T-helper 2 cell treated with Interferon-gamma antibody and Interleukin-4, amounts not matched to agents 5 μg/mL and 100 μg/mL, for 36 hours (primary cell): Measurements from ENCODE around the gene RETN.
A peak's percentile ranks its signal among the peaks of the same experiment; 100 is the strongest.

Experiments
- DNase-seq: peaks from one replicate; pipeline ENCODE4 v3.0.0; 2021; ENCODE audit warnings: low spot score
- H3K27ac Mint-ChIP-seq: one replicate; pipeline ENCODE4 v1.8.0; 2021; ENCODE audit warnings: mild to moderate bottlenecking, mixed read lengths
- H3K27me3 Mint-ChIP-seq: one replicate; pipeline ENCODE4 v1.8.0; 2021; ENCODE audit warnings: low read depth, mixed read lengths
- H3K36me3 Mint-ChIP-seq: one replicate; pipeline ENCODE4 v1.8.0; 2021; ENCODE audit warnings: low read depth, mixed read lengths
- H3K4me1 Mint-ChIP-seq: one replicate; pipeline ENCODE4 v1.8.0; 2021; ENCODE audit warnings: low read depth, mixed read lengths
- H3K4me3 Mint-ChIP-seq: one replicate; pipeline ENCODE4 v1.8.0; 2022; ENCODE audit warnings: mild to moderate bottlenecking, moderate library complexity, mixed read lengths
- H3K9me3 Mint-ChIP-seq: one replicate; pipeline ENCODE4 v1.8.0; 2021; ENCODE audit warnings: mixed read lengths

RETN gene

DNA sequence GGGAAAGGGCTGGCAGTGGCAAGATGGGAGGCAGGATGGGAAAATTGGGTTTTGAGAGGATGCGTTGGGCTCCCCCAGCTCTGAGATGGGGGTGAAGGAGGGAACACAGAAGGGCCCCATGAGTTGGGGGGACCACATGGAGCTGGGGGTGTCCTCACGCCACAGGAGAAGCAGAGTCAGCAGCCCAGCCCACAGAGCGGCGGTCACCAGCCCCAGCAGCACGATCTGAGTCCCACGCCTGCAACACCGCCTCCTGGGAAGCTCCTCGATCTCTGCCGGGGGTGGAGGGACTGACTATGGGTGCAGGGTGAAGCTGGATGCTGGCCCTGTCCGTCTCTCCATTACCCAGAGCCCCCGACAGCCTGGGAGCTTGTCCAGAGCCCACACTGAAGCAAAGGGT, 29.7 kb downstream of the RETN start:
- Mint-ChIP-seq H3K27ac (no peak overlapping the region), H3K36me3 (no peaks in the 10 kb centered on the region), H3K9me3 (no peaks in the 10 kb centered on the region), H3K27me3 (peaks cover 11% of the 10 kb centered on the region), H3K4me1 (peaks cover 9% of the 10 kb centered on the region), H3K4me3 (no peak overlapping the region)
- DNase-seq: no peak

DNA sequence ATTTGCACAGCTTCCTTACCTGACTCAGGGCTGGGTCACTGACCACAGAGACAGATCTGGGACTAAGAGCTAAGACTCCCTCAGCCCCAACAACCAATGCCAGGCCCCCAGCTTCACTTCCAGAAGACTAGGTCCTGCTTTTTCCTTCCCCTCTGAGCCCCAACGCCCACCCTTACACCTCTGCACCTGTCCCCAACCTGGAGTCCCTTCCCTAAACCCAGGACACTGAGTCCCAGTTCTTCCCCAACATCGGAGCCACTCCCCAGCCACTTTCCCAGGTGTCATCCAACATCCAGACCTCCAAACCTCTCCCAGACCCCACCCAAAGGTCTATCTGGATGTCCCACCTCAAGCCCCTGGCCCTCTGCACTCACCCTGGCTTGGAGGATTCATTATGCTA, 30.2 kb downstream of the RETN start:
- Mint-ChIP-seq H3K4me3 (no peak overlapping the region), H3K36me3 (no peaks in the 10 kb centered on the region), H3K27me3 (peaks cover 11% of the 10 kb centered on the region), H3K9me3 (no peaks in the 10 kb centered on the region), H3K4me1 (peaks cover 9% of the 10 kb centered on the region), H3K27ac (no peak overlapping the region)
- DNase-seq: no peak

DNA sequence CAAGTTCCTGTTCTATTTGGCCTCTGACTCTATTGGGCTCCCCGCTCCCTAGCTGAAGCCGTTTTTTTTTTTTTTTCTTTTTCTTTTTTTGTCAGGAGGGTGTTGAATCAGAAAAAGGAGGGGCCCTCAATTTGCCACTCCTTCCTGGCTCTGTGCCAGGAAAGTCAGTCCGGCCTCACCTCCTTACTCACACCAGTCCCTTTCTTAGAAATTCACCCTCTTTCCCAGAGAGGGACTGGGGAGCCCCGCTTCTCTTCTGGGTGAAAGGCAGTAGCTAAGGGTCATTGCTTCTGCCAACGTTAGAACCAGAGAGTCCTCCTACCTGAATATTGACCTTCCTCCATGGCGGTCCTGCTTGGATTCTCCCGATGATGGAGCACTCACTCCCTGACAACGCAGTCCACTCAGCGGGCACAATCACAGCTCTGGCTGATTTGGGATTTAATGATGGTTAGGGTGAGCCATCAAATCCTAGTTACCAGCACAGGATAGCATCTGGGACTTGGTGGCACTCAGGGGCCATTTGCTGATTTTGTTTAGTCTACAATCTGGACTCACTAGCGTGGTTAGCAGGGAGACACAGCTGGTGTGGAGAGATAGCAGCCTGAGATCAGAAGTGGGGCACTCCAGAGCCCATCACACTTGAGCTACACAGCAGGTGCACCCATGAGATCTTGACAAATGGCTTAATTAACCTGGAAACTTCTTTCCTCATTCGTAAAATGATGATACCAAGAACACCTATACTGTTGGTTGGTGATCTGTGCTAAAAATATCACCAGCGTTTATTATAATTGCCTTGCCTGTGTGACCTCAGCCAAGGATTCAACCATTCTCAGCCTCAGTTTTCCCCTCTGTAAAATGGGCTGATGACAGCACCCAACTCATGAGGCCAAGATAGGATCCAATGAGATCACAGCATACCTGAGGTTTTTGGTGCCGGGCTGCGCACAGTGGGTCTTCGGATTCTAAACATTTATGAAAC, 30.9 kb downstream of the RETN start:
- no peak overlapping the region for H3K27ac Mint-ChIP-seq
- H3K27me3 Mint-ChIP-seq: peaks cover 11% of the 10 kb centered on the region
- DNase-seq: peak; percentile 25
- H3K9me3 Mint-ChIP-seq: no peaks in the 10 kb centered on the region
- H3K4me3 Mint-ChIP-seq: no peak overlapping the region
- no peaks in the 10 kb centered on the region for H3K36me3 Mint-ChIP-seq
- peaks cover 9% of the 10 kb centered on the region for H3K4me1 Mint-ChIP-seq

DNA sequence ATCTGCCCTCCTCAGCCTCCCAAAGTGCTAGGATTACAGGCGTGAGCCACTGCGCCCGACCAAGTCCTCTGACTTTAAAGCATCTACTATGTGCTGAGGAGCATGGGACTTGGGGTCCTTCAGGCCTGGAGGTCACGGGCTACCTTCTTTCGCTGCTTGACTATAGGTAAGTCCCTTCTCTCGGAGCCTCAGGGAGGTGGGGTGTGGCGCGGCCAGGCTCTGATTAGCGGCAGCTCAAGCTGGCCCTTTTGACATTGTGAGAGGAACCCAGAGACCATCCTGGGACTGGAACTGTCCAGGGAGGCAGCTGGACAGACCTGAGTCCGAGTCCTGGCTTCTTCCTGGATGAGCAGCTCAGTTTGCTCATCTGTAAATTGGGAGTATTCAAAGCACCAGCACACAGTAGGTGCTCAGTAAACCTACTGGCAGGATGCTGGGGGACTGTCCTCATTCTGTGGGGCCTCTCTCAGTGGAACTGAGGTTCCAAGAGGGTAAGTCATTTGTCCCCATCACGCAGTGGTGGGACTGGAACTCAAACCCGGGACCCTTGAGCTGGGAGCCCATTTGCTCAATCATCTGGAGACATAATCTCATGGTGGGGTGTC, 32.3 kb downstream of the RETN start:
- H3K27me3 Mint-ChIP-seq: peaks cover 11% of the 10 kb centered on the region
- no peak for DNase-seq
- no peak overlapping the region for H3K27ac Mint-ChIP-seq
- H3K4me1 Mint-ChIP-seq: peaks cover 15% of the 10 kb centered on the region
- no peak overlapping the region for H3K4me3 Mint-ChIP-seq
- no peaks in the 10 kb centered on the region for H3K9me3 Mint-ChIP-seq
- no peaks in the 10 kb centered on the region for H3K36me3 Mint-ChIP-seq

DNA sequence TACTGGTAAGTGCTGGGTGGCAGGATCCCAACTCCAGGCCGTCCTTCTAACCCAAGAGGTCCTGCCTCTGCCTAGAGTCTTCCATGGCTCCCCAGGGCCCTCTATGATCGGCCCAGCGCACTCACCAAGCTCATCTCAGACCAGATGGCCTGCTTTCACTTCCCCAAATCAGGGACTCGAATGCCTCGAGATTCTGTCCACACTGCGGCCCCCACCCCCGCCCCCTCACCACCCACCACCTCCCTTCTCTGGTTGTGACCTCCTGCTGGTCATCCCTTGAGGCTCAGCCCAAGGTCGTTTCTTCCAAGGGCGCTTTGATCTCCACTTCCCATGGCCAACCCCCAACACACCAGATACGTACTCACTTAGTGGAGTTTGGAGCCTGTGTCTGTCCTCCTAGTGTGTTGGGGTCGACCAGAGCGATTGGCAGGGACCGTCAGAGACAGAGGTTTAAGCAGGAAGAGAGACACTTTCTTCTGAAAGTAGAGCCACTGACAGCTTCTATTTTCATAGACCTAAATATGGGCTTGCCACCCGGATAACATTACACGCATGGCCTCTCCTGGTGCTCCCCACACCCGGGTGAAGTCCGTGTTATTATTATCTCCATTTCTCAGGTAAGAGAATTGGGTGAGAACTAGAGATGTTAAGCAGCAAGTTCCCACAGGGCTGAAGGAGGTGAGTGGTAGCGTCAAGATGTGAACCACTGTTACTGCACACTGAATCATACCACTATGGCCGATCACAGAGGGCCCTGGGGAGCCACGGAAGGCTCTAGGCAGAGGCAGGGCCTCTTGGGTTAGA, 33.0 kb downstream of the RETN start, which contains the start of gene FCER2:
TSS of gene FCER2 (minus strand) at position 478 of the 804 bp plus-strand sequence. CDS start 2,371 bp downstream, outside the sequence.
- no peaks in the 10 kb centered on the region for H3K9me3 Mint-ChIP-seq
- no peak within 1 kb of the TSS for H3K27ac Mint-ChIP-seq
- H3K4me3 Mint-ChIP-seq: no peak within 1 kb of the TSS
- peaks cover 22% of the 10 kb centered on the region for H3K4me1 Mint-ChIP-seq
- H3K27me3 Mint-ChIP-seq: peaks cover 8% of the 10 kb centered on the region
- DNase-seq: no peak
- H3K36me3 Mint-ChIP-seq: no peaks in the 10 kb centered on the region

DNA sequence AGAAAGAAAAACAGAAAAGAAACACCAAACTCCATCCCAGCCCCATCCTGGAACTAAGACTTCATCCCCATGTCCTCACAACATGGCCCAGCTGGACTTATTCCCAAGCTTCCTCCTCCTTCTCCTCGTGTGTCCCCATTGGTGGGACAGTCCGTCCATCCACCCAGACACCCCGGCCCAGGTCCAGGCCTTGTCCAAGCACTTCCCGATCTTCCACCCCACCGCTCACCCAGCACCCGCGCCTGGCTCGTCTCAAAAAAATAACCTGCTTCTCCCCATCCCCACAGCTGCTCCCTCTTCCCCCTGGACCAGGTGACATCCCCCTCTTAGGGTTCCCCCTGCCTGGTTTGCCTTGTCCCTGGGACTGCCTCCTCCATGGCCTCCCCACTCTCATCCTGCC, 34.5 kb downstream of the RETN start:
- Mint-ChIP-seq H3K4me3 (no peak overlapping the region), H3K27ac (no peak overlapping the region), H3K27me3 (peaks cover 8% of the 10 kb centered on the region), H3K4me1 (peaks cover 26% of the 10 kb centered on the region), H3K36me3 (no peaks in the 10 kb centered on the region), H3K9me3 (no peaks in the 10 kb centered on the region)
- no peak for DNase-seq

DNA sequence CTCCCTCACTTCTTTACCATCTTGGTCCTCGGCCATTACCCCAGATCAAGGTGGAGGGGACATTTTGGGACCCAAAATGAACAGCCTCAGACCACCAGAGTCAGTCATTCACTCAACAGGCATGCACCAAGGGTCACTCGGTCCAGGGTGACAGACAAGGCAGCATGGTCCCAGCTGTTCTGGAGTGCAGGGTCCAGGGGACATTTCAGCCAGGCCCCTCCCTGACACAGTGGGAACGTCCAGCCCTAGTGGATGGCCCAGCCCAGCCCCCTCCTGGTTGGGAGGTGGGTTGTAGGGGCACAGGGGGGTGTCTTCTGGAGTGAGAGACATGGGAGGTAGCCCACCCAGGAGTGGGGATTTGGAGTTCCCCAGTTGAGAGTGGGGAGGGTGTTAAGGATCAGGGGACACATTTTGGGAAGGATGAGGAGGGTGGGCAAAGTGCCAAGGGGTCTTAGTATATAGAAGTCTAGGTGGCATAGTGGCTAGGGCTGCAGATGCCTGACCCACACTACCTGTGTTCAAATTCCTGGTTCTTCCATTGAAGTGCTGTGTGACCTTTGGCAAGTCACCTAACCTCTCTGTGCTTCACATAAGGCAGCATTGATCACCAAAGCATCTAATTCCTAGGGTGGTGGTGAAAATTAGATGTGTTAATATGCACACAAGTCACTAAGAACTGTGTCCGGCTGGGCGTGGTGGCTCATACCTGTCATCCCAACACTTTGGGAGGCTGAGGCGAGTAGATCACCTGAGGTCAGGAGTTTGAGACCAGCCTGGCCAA, 35.6 kb downstream of the RETN start:
- Mint-ChIP-seq H3K27me3 (peaks cover 5% of the 10 kb centered on the region), H3K9me3 (no peaks in the 10 kb centered on the region), H3K27ac (peak overlapping the region; percentile 7), H3K36me3 (no peaks in the 10 kb centered on the region), H3K4me3 (no peak overlapping the region), H3K4me1 (peaks cover 20% of the 10 kb centered on the region)
- no peak for DNase-seq

DNA sequence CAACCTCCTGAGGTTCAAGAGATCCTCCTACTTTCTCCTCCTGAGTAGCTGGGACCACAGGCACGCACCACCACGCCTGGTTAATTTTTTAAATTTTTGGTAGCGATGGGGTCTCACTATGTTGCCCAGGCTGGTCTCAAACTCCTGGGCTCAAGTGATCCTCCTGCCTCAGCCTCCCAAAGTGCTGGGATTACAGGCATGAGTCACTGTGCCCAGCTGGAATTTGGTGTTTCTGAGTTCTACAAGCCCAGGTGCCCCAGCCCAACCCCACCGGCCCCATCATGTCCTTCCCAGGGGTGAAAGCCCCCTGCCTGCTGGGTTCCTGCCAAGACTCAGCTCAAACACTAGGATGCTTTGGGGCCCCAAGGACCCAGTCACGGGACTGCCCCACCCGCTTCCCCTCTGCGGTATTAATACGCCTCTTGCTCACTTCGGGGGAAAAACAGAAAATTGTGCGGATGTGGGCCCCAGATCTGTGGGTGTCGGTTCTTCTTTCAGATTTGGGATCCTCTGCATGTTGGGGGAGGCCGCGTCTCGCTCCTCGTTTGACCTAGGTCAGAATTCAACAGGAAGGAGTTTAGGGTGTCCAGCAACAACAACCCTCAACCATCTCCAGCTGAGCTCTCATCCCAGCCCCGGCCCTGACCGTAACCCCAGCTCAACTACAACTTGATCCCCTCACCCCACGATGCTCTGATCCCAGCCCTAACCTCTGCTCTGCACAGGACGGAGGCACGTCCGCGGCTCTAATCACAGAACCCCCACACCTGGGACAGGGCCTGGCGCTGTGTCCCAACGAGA, 36.7 kb downstream of the RETN start:
- DNase-seq: peak; percentile 69

DNA sequence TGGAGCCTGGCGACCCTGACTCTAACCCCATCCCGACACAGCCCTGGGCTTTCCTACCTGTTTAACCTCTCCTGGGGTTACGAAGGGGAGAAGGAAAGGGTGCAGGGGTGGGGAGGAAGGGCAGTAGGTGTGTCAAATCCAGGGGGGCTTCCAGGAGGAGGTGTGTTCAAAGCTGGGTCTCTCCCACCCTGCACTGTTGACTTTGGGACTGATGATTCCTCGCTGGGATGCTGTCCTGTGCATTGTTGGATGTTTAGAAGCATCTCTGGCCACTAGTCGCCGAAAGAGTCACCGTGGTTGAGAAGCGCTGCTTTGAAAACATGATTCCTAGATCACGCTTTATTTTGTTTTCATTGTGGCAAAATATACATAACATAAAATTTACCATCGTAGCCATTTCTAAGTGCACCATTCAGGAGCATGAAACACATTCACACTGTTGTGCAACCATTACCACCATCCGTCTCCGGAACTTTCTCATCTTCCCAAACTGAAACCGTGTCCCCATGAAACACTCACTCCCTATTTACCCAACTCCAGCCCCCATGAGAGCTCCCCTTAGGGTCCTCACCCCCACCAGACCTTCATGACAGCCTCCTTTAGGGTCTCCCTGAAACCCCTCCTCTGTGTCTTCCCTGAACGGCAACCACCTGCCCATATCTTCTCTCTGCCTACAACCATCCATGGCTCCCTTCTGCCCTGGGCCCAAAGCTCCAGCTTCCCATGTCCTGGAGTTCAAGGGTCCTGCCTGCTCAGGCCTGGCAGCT, 37.5 kb downstream of the RETN start:
- H3K27ac Mint-ChIP-seq: peak overlapping the region; percentile 89

More for the DNA sequence above, 36.7 kb downstream of the RETN start:
- no peaks in the 10 kb centered on the region for H3K9me3 Mint-ChIP-seq
- H3K27ac Mint-ChIP-seq: peak overlapping the region; percentile 89
- H3K36me3 Mint-ChIP-seq: no peaks in the 10 kb centered on the region
- H3K27me3 Mint-ChIP-seq: peaks cover 5% of the 10 kb centered on the region
- H3K4me3 Mint-ChIP-seq: peak overlapping the region; percentile 69
- peaks cover 19% of the 10 kb centered on the region for H3K4me1 Mint-ChIP-seq

DNA sequence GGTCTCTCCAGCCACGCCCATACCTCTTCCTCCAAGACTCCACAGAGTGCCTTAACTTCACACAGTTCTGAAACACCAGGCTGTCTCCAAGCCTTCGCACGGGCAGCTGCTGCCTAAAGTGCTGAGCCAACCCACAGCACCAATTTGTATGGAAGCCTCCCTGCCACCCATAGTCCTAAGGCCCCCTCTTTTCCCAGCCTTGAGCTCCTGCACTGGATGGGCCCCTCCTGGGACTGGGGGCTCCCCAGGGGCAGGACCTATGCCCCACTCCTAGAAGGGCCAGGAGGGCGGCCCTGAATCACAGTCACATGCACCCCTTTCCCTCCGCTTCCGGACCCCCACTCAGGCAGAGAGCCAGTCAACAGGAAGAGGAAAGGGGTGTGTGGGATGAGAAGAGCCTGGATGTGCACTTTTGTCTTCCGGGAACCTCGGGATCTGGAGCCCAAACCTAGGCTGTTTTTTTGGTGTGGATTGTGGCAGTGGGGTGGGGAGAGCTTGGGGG, 38.2 kb downstream of the RETN start:
- DNase-seq: no peak
- Mint-ChIP-seq H3K36me3 (no peaks in the 10 kb centered on the region), H3K27me3 (peaks cover 4% of the 10 kb centered on the region), H3K4me1 (peaks cover 19% of the 10 kb centered on the region), H3K4me3 (peak overlapping the region; percentile 52), H3K9me3 (no peaks in the 10 kb centered on the region), H3K27ac (peak overlapping the region; percentile 70)

More for the DNA sequence above, 37.5 kb downstream of the RETN start:
- no peaks in the 10 kb centered on the region for H3K9me3 Mint-ChIP-seq
- peaks cover 5% of the 10 kb centered on the region for H3K27me3 Mint-ChIP-seq
- H3K36me3 Mint-ChIP-seq: no peaks in the 10 kb centered on the region
- no peak for DNase-seq
- peaks cover 19% of the 10 kb centered on the region for H3K4me1 Mint-ChIP-seq
- H3K4me3 Mint-ChIP-seq: peak overlapping the region; percentile 69

DNA sequence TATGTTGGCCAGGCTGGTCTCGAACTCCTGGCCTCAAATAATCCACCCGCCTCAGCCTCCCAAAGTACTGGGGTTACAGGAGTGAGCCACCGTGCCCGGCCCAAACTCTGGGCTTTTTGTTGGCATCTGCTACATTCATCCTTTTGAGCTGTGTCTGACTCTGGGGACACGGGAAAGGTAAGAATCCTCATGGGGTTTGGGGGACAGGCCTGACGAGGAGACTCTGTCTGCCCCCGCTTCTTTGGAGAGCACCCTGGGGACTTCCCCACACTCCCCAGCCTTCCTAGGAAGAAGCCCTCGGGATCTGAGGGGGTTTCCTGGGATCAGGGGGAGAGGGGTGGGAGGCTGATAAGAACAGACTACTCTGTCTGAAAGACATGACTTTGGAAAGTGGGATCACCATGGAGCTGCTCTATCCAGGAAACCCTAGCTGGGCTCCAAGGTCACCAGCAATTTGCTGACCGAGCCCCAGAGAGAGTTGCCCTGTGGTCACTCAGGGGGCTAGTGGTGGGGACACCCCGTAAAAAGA, 41.1 kb downstream of the RETN start:
- Mint-ChIP-seq H3K27ac (no peak overlapping the region), H3K4me1 (peaks cover 19% of the 10 kb centered on the region), H3K9me3 (no peaks in the 10 kb centered on the region), H3K36me3 (no peaks in the 10 kb centered on the region), H3K4me3 (no peak overlapping the region), H3K27me3 (peaks cover 3% of the 10 kb centered on the region)
- no peak for DNase-seq

DNA sequence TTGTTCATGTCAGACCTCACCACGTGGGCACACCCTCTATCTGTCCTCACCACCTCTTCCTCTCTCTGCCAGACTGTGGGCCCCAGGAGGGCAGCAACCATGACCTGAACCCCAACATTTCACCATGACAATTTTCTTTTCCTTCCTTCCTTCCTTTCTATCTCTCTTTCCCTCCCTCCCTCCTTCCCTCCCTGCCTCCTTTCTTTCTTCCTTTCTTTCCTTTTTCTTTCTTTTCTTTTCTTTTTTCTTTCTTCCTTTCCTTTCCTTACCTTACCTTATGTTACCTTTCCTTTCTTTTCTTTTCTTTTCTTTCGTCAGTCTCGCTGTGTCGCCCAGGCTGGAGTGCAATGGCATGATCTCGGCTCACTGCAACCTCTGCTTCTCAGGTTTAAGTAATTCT, 41.8 kb downstream of the RETN start:
- no peaks in the 10 kb centered on the region for H3K9me3 Mint-ChIP-seq
- peaks cover 17% of the 10 kb centered on the region for H3K4me1 Mint-ChIP-seq
- H3K27me3 Mint-ChIP-seq: peaks cover 3% of the 10 kb centered on the region
- H3K4me3 Mint-ChIP-seq: no peak overlapping the region
- H3K27ac Mint-ChIP-seq: no peak overlapping the region
- no peaks in the 10 kb centered on the region for H3K36me3 Mint-ChIP-seq
- DNase-seq: no peak
